LNCAP (cell line): ENCODE data around the gene ERF.

Experiments
- TF ChIP-seq, protein P1 (sequence below): fragments of 450-650 bp; IDR thresholded peaks from 2 replicates; pipeline ENCODE4 v1.5.1; 2017; ENCODE audit warnings: mild to moderate bottlenecking

ERF gene

DNA sequence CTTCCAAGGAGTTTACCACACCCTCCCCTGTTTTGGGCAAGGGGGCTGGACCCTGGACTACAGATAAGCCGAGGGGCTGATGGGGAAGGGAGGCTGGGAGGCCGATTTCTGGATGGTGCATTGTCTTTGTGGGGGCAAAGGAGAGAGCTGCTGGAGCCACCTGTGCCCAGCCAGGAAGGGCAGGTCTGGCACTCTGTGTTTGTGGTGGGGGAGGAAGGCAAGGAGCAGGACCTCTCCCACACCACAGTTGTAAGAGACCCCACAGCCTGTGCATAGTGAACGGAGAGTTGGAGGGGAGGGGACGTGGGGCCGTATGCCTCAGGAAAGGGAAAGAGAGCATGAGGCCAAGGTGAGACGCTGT is 31.0 kb upstream of the ERF start:
- TF ChIP-seq, protein P1, sequence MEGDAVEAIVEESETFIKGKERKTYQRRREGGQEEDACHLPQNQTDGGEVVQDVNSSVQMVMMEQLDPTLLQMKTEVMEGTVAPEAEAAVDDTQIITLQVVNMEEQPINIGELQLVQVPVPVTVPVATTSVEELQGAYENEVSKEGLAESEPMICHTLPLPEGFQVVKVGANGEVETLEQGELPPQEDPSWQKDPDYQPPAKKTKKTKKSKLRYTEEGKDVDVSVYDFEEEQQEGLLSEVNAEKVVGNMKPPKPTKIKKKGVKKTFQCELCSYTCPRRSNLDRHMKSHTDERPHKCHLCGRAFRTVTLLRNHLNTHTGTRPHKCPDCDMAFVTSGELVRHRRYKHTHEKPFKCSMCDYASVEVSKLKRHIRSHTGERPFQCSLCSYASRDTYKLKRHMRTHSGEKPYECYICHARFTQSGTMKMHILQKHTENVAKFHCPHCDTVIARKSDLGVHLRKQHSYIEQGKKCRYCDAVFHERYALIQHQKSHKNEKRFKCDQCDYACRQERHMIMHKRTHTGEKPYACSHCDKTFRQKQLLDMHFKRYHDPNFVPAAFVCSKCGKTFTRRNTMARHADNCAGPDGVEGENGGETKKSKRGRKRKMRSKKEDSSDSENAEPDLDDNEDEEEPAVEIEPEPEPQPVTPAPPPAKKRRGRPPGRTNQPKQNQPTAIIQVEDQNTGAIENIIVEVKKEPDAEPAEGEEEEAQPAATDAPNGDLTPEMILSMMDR: no peak

DNA sequence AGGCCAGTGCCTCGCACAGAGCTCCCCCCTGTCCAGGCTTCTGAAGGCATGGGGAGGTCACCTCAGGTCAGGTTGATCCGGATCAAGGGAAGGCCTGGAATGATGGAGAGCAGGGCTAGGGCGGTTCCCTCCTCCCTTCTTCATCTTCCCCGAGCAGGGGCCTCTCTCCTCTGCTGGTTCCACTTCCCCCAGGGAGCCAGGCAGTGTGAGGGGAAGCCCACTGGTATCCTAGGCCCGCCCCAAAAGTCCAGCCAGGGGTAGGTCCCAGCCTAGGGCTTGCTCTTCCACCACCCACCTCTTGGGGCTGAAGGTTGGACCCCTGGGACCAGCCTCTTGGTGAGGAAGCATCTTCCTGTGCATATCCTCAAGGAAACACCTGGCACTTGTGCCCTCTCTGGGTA is 30.6 kb upstream of the ERF start:
- TF ChIP-seq, protein P1: no peak

DNA sequence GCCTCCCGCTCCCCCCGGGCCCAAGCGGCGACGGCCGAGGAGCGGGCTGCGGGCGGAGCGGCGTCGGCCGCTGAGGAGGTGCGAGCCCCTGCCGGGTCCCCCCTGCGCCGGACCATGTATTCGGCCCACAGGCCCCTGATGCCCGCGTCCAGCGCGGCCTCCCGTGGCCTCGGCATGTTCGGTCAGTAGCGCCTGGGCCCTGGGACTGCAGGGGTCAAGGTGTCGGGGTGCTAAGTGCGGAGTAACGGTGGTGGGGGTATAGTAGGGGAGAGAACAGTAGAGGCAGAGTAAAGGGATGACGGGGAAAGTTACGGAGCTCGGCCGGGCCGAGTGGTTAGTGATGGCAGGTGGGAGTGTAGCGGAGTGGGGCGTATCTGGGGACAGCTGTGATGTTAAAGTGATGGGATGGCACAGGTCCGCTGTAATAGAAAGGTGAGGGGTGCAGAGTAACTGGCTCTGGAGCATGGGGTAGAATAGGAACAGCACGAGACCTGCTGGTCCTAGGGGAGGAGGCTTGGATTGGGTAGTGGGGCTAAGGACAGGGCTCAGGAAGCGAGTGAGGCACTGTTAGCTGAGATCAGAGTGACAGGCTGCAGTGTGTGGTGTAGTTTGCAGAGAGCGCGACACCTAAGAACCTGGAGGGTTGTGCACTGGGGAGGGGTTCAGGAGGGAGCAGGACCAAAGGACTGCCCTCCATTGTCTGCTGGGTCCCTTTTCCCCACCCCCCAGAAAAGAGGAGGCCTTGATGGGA is 29.8 kb upstream of the ERF start:
- TF ChIP-seq, protein P1: no peak

DNA sequence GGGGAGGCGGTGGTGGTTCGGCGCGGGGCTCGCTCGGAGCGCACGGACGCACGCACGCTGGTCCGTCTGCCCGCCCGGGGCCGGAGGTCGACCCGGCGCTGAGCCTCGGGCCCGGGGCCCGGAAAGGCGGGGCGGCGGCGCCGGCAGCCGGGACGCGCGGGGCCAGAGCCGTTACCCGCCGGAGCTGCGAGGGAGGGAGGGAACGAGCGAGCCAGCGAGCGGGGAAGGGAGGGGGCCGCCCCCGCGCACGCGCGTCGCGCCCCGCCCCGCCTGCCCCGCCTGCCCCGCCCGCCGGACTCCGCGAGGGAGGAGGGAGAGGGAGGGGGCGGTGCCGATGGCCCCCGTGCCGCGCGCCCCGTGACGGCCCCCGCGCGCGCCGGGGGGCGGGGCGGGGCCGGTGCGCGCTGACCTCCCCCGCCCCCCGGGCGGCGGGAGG is 29.2 kb upstream of the ERF start:
- TF ChIP-seq, protein P1: no peak

DNA sequence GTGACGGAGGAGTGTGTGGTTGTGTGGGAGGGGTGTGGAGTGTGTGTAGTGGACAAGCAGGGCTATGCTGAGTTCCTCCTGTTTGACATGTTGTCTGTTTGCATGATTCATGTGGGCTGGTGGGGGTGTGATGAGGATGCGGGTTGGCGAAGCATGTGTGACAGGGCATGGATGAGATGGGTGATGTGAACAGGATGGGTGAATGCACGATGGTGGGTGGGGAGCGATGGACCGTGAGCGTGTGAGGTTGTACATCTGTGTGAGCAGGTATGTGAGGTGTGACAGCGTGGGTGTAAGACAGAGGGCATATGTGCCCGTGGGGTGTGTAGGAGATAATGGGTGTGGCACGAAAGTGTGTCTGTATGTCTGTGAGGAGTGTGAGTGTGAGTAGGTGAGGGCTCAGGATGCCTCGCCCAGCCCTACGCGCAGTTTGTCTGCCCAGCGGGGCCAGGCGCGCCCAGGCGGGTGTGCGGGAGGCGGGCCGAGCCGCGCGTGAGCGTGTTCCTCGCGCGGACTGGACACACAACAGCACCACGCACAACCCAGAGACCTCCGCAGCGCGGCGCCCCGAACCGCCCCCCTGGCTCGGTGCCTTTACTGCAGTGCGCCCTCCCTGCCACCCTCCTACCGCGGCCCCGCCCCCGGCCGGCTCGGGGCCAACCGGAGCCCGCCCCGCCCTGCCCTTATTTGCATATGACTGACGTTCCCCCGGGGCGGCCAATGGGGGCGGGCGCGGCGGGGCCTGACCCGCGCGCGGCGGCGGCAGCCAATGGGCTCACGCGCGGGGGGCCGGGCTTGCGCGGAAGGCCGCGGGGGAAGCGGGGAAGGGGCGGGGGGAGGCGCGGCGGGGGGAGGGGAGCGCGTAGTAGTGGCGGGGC is 28.5 kb upstream of the ERF start:
- TF ChIP-seq, protein P1: no peak

DNA sequence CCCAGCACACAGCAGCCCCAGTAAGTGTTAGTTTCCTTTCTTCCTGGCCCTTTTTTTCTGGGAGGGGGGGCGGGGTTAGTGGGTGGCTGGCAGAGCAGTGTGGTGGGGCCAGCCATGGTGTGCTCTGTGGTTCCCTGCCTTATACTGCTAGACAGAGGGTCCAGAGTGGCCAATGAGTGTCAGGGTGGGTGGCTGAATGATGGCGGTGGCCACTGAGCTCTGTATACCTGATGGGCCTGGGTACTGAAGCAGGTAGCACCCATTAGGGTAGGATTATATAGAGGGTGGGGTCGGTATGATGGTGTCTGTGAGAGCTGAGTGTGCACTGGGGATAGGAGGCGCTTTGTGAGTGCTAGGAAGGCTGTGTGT is 27.9 kb upstream of the ERF start:
- TF ChIP-seq, protein P1: no peak

DNA sequence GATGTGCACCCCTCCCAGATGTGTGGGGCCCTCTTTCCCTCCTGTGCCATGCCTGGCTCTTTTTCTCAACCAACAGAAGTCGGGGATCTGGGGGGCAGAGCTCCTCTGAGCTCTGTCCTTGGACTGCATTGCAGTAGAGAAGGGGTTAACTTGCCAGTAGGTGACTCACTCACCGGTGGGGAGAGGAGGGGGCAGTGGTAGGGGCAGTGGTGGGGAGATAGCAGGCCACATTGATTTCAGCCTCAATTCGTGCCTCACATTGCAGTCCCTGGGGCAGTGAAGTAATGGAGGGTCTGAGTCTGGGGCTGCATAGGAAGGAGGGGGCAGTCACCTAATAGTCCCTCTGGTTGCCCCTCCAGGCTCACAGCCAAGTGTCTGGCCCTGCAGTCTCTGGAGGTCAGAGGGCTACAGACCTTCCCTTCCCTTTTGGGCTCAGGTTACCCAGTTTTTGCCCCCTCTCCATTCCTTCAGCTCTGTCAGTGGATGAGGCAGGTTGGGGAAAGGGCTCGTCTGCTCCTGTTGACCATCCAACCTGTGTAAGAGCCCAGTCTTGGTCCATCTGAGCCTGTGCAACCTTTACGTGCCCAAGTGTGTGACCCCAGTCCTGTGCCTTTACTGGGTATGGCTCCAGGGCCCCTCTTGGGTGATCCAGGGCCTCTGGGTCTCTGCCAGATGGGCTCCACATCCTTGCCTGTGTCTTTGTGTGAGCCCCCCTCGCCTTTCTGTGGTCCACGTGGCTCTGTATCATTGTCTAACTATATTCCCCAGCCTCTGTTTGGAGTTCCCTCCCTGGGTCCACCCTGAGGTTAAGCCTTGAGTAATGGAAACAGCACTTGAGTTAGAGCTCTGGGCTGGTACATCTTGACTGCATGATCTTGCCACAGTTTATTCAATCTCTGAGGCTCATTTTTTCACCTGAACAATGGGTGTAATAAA is 27.2 kb upstream of the ERF start:
- TF ChIP-seq, protein P1: no peak
